HG03108 (cell line): Measurements from ENCODE around the gene FKBP7.
"Not testable (repeated sequence)": the region's sequence is repeated elsewhere in the genome, so short reads cannot be mapped to it uniquely, and the experiment has no call there.

ENCODE experiments used
- ATAC-seq: cut with Tn5 transposase; IDR thresholded peaks from one replicate; pipeline ENCODE4 v1.9.1; 2021; ENCODE audit warnings: moderate library complexity; ENCODE audit not compliant: unreplicated experiment

Gene FKBP7

DNA sequence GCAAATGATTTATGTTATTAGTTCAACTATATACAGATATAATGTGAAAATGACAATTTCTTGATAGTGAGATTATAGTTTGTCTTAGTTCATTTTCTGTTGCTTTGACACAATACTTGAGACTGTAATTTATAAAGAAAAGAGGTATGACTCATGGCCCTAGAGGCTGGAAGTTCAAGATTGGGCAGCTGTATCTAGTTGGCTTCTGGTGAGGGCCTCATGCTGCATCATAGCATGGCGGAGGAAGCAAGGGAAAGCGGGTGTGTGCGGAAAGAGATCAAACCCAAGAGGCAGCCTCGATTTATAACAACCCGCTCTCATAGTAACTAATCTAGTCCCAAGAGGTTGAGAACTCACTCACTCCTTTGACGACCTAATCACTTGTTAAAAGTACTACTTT is 13.2 kb upstream of the FKBP7 start:
- no peak for ATAC-seq

DNA sequence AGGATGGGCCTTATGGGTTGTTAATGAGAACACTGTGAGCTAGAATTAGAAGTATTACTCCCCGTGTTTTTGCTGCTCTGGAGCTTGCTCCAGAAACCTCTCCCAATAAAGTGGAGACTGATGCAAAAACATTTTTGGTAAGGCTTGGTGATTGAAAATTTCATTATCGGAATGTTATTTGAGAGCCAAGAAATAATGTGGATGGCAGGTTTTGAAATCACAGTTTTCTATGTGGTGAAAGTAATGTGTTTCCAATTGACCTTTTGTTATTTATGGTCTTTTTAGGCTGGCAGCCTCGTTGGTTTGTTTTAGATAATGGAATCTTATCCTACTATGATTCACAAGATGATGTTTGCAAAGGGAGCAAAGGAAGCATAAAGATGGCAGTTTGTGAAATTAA is 7.0 kb upstream of the FKBP7 start:
- no peak for ATAC-seq

- no peak for ATAC-seq
Measured at GRCh38 chr2:178484245-178485041, 6.0 kb upstream of the FKBP7 start.

- ATAC-seq, result peak; percentile 28
Measured at GRCh38 chr2:178482437-178482836, 4.0 kb upstream of the FKBP7 start.

- ATAC-seq, result peak; percentile 66
Measured at GRCh38 chr2:178480227-178481181, 2.1 kb upstream of the FKBP7 start, which contains the start of gene PLEKHA3. PLEKHA3 (plus strand) TSS chr2:178480457; CDS start chr2:178480870, 413 bp downstream.

- ATAC-seq, result no peak
Measured at GRCh38 chr2:178479758-178480226, 1.4 kb upstream of the FKBP7 start.

- no peak for ATAC-seq
Measured at GRCh38 chr2:178479275-178479616, 846 bp upstream of the FKBP7 start.

DNA sequence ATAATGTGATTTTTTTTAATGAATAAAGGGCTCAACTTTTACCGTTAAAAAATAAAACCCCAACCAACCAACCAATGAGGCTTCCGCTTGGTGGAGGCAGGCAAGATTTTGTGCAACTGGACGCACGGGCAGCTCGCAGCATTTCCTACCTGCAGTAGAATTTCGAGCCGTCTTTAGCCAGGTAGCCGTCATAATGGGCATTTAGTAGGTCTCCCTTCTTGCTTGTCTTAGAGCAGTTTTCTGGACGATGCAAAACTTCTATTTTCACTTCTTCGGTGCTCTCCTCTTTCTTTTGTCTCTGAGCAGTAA is 316 bp downstream of the FKBP7 start:
- no peak for ATAC-seq

DNA sequence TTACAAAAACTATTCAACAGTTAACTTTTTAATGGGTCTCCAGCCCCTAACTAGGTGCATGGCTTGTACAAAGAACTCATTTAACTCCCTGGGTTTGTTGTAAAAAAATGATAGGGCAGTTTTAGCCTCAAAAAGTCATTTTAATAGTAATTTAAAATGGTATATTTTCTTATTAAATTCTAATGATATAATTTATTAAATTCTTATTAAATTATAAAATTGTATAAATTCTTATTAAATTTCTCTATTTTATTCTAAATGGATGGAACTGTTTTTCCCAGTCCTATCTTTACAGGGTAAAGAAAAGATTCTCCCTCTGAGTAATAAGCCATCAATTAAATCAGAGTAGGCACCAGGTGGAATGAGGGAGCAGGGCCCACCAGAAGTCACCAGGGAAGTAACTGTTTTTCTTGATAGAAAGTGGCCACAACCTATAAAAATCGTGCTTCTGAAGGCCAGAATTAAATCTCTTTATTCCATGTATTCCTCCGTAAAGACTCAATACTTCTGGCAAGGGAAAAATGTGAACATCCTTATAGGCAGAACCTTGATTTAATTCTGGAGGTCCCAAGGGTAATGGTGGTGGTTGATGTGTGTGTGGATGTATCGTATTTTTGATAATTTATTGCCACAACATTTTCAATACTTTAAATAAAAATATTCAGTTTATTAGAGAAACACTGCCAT is 814 bp downstream of the FKBP7 start:
- ATAC-seq, result no peak

DNA sequence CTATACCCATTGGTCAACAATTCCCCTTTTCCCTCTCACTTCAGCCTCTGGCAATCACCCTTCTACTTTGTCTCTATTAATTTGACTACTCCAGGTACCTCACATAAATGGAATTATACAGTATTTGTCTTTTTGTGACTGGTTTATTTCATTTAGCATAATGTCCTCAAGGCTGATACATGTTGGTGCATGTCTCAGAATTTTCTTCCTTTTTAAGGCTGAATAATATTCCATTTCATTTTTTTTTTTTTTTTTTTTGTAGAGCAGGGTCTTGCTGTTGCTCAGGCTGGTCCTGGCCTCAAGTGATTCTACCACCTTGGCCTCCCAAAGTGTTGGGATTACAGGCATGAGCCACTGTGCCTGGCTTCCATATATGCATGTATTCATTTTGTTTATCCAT is 1.9 kb downstream of the FKBP7 start:
- ATAC-seq, result no peak

DNA sequence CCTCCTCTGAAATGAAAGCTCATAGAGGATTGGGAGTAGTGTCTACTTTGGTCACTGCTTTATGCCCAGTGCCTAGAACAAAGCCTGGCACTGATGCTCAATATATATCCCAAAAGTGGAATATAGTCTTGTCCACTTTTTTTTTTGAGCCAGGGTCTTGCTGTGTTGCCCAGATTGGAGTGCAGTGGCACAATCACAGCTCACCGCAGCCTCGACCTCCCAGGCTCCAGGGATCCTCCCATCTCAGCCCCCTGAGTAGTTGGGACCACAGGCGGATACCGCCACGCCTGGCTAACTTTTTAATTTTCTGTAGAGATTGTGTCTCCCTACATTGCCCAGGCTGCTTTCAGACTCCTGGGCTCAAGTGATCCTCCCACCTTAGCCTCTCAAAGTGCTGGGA is 3.8 kb downstream of the FKBP7 start:
- ATAC-seq, result no peak

GRCh38 chr2:178473931-178474330 is 4.5 kb downstream of the FKBP7 start:
- ATAC-seq, result no peak

DNA sequence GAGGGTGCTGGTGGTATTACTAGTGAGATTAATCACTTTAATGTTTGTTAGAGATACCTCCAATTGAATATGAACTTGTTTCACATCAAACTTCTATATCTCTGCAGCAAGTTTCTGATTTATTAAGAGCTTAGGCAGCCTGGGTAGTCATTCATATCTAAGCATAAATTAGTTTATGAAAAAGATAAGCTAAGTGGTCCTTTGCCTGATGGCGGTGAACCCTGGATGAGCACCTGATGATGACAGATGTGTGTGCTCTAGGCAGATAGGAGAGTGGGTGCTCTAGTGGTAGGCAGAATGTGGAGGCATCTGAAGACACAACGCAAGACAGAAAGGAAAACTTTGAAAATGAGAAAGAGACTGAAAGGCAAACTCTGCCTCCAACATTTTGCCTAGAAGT is 5.0 kb downstream of the FKBP7 start:
- ATAC-seq, result no peak

DNA sequence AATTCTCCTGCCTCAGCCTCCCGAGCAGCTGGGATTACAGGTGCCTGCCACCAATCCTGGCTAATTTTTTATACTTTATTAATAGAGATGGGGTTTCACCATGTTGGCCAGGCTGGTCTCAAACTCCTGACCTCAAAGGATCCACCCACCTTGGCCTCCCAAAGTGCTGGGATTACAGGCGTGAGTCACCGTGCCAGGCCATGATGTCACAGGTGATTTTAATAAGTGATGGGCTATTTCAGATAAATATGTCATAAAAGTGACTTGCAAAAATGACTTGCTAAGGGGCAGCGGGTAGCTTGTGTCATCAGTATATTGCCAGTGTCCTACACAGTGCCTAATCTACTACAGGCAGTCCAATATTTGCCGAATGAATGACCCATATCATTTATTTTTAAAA is 7.1 kb downstream of the FKBP7 start:
- ATAC-seq, result not testable (repeated sequence)

DNA sequence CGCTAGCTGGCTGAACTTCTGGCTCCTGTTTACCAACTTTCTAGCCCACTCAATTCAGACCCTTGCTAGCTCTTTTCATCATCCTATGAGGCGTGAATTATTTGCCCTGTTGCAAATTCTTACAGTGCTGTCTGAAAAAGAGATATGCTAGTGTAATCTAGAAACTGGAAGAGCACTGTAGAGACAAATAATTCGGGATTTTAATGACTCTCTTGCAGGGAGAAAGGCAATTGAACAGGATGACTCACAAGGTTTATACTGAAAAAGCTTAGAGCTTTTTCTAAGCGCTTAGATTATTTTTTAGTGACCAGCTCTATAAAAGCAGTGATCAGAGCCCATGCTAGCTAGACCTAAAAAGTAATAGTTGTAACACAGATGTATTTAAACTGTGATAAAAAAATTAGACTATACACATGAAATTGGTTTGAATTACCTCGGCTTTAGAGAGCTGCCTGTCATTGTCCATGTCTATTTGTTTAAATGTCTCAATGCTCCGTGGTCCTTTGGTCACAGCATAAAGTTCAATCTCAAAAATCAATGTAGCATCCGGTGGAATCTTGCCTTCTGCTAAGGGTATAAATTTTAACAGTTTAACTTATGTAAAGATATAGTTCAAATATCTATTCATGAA is 9.1 kb downstream of the FKBP7 start:
- ATAC-seq, result no peak

- ATAC-seq, result no peak
Measured at GRCh38 chr2:178457390-178457886, 21.0 kb downstream of the FKBP7 start.

DNA sequence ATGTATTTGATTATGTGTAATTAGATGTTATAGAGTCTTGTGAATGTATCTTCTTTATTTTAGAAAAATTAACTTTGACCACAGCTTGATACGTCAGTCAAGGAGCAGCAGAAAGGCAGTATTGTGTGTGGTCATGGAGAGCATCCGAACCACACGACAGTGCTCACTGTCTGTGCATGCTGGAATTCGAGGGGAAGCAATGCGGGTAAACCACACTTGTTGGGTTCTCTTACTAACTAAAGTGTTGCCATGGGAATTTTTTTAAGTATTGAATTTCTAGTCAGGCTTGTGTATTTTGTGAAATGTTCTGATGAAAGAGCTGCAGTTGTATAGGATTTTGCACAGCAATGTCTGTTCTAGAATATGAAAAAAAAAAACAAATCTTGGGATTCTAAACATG is 22.5 kb downstream of the FKBP7 start:
- no peak for ATAC-seq

DNA sequence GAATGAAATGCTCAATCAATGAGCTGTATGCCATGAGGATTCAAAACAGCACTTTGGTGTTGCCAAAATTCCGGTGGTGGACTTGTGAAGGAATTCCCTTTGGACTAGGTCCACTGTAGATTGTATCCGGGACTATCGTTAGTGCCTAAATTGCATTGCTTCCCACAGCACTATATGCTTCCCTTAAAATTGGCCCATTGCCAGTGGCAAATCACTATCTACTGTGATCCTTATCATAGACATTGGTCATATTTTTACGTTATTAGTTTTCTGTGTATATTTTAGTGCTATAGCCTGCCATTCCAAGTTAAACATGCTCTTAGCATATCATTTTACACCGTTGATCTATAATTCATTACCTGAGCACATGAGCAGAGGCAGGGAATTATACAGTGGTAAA is 25.5 kb downstream of the FKBP7 start:
- no peak for ATAC-seq

DNA sequence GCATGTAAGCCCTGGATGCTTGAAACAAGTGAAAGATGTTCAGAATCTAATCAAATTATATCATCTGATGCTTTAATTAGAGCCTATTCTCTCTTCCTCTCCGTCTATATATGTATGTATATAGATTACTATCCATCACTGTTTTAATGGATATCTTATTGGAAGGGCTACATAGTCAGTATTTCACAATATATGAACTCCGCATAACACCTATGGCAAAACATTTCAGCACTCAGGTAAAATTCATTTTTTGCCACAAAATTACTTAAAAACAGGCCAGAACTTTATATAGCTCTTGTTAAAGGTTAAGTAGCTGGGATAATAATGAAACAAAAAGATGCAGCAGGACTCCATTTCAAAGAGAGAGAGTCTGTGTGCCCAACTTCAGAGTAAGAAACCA is 26.1 kb downstream of the FKBP7 start:
- ATAC-seq, result no peak

- ATAC-seq, result peak; percentile 85
Measured at GRCh38 chr2:178450774-178451525, 27.4 kb downstream of the FKBP7 start, which contains the start of the genes PJVK and PRKRA. PJVK (plus strand) TSS chr2:178451378; CDS start chr2:178453410, 2,032 bp downstream. PRKRA (minus strand) TSS chr2:178451175; CDS start chr2:178451030, 145 bp downstream.
